ENCODE measurements around the gene LMNTD2.

GRCh38 chr11:603154-603553 is 42.6 kb upstream of the LMNTD2 start:
- TF ChIP-seq TARDBP (IDR thresholded peaks at IDR 0.05): no peak
- no peak for TF ChIP-seq BHLHE40 (IDR thresholded peaks at IDR 0.05; ENCODE audit: borderline replicate concordance)
- no peak for TF ChIP-seq FOXK2 (IDR thresholded peaks at IDR 0.05)
- TF ChIP-seq CTBP1 (IDR thresholded peaks at IDR 0.05; ENCODE audit: borderline replicate concordance): no peak
- TF ChIP-seq SP1 (IDR thresholded peaks at IDR 0.05): no peak
- no peak for TF ChIP-seq SUZ12 (IDR thresholded peaks at IDR 0.05)
- no peak for TF ChIP-seq ARNT (IDR thresholded peaks at IDR 0.05)
- no peak for TF ChIP-seq PKNOX1 (IDR thresholded peaks at IDR 0.05)
- no peak for TF ChIP-seq ELF4 (IDR thresholded peaks at IDR 0.05)
- no peak for TF ChIP-seq FOXA1 (IDR thresholded peaks at IDR 0.05)
- TF ChIP-seq FOXM1 (IDR thresholded peaks at IDR 0.05; ENCODE audit: borderline replicate concordance): no peak
- no peak for TF ChIP-seq LEF1 (IDR thresholded peaks at IDR 0.05; ENCODE audit: borderline replicate concordance)
